HG03103 (cell line): ENCODE measurements around the gene EPHX1.
"Not testable (repeated sequence)": the region's sequence is repeated elsewhere in the genome, so short reads cannot be mapped to it uniquely, and the experiment has no call there.

Experiments
- ATAC-seq: cut with Tn5 transposase; IDR thresholded peaks from one replicate; pipeline ENCODE4 v1.9.1; 2021; ENCODE audit warnings: low read depth; ENCODE audit not compliant: unreplicated experiment

EPHX1 gene

GRCh38 chr1:225777058-225777582 lies 32.8 kb upstream of the EPHX1 start:
- ATAC-seq = peak; percentile 6

GRCh38 chr1:225777583-225778336 lies 32.2 kb upstream of the EPHX1 start, which contains the start of gene SRP9:
TSS of gene SRP9 (plus strand) at chr1:225777826. CDS start at chr1:225777941, 115 bp downstream.
- peak; percentile 99 for ATAC-seq

- no peak for ATAC-seq
Measured at GRCh38 chr1:225778337-225778669, 31.6 kb upstream of the EPHX1 start.

- ATAC-seq = not testable (repeated sequence)
Measured at GRCh38 chr1:225779165-225779564, 30.8 kb upstream of the EPHX1 start.

GRCh38 chr1:225780134-225780533 lies 29.8 kb upstream of the EPHX1 start:
- ATAC-seq = no peak

- ATAC-seq = no peak
Measured at GRCh38 chr1:225780630-225781029, 29.3 kb upstream of the EPHX1 start.

- not testable (repeated sequence) for ATAC-seq
Measured at GRCh38 chr1:225789142-225789541, 20.8 kb upstream of the EPHX1 start.

- no peak for ATAC-seq
Measured at GRCh38 chr1:225794954-225795353, 15.0 kb upstream of the EPHX1 start.

- ATAC-seq = not testable (repeated sequence)
Measured at GRCh38 chr1:225796097-225796496, 13.8 kb upstream of the EPHX1 start.

GRCh38 chr1:225801146-225801545 lies 8.8 kb upstream of the EPHX1 start:
- not testable (repeated sequence) for ATAC-seq

GRCh38 chr1:225806249-225806648 lies 3.7 kb upstream of the EPHX1 start:
- no peak for ATAC-seq

- not testable (repeated sequence) for ATAC-seq
Measured at GRCh38 chr1:225806736-225807135, 3.2 kb upstream of the EPHX1 start.

- no peak for ATAC-seq
Measured at GRCh38 chr1:225808136-225808535, 1.8 kb upstream of the EPHX1 start.

GRCh38 chr1:225810579-225811538 lies 935 bp downstream of the EPHX1 start:
- not testable (repeated sequence) for ATAC-seq

- no peak for ATAC-seq
Measured at GRCh38 chr1:225811622-225812487, 1.9 kb downstream of the EPHX1 start.

GRCh38 chr1:225812488-225813213 lies 2.7 kb downstream of the EPHX1 start:
- no peak for ATAC-seq

GRCh38 chr1:225813214-225813964 lies 3.5 kb downstream of the EPHX1 start:
- ATAC-seq = no peak

- ATAC-seq = no peak
Measured at GRCh38 chr1:225814381-225814780, 4.5 kb downstream of the EPHX1 start.

GRCh38 chr1:225815090-225815489 lies 5.2 kb downstream of the EPHX1 start:
- ATAC-seq = not testable (repeated sequence)
